GM19025 (cell line): ENCODE results near the gene MRFAP1L1.
"Not testable (repeated sequence)": the region's sequence is repeated elsewhere in the genome, so short reads cannot be mapped to it uniquely, and the experiment has no call there.

Source experiments
- ATAC-seq: cut with Tn5 transposase; IDR thresholded peaks from one replicate; pipeline ENCODE4 v1.9.1; 2021; ENCODE audit warnings: mild to moderate bottlenecking, low read depth, moderate library complexity; ENCODE audit not compliant: unreplicated experiment

Gene MRFAP1L1

DNA sequence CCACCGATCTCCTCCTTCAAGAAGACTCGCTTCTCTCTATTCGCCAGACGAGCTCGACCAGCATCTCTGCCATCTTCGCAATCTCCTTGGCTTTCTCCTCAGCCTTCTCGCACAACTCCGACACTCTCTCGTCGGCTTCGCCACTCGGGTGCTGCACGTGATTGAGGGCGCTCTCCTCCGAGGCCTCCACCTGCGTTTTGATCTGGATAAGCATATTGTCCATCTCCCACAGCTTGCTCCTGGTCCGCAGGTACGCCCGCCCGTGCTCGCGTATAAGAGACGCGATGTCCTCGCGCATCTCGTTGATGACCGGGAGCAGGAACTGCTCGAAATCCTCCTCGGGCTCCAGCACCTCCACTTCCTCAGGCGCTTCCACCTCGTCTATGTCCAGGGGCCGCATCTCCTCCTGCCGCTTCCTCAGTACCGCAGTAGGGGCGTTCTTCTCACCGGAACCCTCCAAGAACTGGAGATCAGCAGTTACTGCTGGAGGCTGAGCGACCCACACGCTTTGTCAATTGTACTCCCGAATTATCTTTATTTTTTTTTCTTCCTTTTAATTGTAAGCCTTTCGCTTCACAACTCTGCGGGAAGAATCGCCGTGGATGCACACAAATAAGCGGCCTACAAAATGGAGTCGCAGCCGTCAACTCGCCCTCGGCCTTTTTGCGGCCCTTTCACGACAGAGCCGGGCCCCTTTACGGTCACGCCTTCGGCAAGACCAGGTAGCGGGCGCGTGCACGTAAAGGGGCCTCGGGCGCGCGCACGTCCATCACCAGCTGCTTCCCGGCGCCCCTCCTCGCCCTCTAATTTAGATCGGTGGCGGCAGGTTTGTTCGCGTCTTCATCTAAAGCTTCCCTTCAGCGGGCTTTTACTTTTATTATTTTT, at the start of gene MRFAP1L1:
MRFAP1L1 (minus strand) TSS at position 636 of the 885 bp plus-strand sequence; CDS start at position 400, 236 bp downstream.
- ATAC-seq, result peak; percentile 70

DNA sequence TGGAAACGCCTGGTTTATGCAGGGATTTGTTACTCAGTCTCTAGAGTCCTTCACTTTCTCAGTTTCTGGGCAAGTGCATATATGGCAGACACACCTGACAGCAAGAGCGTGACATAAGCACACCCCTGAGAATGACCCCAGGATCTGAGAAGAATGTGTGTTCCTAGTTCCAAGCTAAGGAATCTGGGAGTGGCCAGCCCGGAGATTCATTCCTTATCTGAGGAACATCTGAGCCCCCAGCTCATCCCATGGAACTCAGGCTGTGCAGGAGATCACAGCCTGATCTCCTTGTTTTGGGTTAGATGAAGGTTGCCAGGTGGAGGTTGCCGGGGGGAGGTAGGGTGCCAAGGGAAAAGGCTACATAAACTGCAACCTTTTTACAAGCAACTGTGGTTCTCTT, 49.1 kb upstream of the MRFAP1L1 start:
- no peak for ATAC-seq

DNA sequence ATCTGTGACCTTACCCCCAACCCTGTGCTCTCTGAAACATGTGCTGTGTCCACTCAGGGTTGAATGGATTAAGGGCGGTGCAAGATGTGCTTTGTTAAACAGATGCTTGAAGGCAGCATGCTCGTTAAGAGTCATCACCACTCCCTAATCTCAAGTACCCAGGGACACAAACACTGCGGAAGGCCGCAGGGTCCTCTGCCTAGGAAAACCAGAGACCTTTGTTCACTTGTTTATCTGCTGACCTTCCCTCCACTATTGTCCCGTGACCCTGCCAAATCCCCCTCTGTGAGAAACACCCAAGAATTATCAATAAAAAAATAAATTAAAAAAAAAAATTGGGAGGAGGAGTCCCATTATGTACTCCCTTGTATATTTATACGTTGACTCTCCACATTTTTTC, 46.7 kb upstream of the MRFAP1L1 start:
- not testable (repeated sequence) for ATAC-seq

- no peak for ATAC-seq
Observed at GRCh38 chr4:6755088-6755753, 45.6 kb upstream of the MRFAP1L1 start.

DNA sequence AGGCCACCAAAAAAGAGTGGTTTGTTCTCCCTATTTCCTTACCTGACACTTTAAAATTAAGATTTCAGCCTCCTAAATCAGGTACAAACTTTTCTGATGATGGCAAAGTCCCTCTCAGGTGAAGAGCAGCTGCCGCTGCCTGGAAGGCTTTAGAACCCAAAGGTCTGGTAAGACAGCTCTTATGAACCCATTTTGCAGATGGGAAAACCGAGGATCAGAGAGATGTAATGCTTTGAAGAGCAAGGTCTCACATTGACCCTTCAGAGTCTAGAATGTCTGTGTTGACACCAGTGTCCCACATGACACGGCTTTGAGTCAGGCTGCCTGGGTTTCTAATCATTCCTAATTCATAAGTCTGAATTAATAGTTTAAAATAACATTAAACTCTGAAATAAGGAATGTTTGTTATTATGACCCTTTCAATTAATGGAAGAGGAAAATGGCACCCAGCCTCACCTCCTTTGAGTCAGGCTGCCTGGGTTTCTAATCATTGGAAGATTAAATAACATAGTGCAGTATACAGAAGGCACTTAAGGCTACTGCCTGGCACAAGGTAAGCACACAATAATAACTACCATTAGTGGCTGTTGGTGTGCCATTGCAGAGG, 44.9 kb upstream of the MRFAP1L1 start:
- no peak for ATAC-seq

- no peak for ATAC-seq
Observed at GRCh38 chr4:6753891-6754290, 44.2 kb upstream of the MRFAP1L1 start.

DNA sequence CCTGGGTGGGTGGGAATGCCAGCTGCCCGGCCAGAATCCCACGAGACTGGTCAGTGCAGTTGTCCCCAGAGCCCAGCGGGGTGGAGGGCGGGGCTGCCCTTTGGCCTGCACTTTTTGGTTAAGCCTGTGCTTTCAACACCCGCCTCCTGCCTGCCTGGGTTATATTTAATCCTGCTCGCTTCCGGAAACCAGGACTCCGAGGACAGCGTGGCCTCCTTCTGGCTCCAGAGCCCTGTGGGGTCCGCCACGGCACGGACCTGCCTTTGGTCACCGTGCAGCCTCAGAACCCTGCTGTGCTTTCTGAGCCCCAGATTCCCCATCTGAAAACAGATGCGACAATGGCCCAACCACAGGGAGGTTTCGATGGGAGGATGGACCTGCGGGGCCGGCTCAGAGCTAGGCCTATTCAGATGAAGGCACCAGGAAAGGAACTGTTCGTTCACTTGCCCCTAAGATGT, 43.5 kb upstream of the MRFAP1L1 start:
- ATAC-seq, result no peak

DNA sequence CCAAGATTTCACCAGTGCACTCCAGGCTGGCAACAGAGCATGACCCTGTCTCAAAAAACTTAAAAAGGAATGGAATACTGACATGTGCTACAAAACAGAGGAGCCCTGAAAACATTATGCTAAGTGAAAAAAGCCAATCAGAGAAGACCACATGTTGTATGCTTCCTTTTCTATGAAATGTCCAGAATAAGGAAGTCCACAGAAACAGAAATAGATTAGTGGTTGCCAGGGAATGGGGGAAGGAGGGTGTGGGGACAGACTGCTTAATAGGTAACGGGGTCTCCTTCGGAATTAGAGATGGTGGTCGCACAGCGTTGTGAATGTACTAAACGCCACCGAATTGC, 42.8 kb upstream of the MRFAP1L1 start:
- ATAC-seq, result no peak

- ATAC-seq, result no peak
Observed at GRCh38 chr4:6751611-6752485, 42.2 kb upstream of the MRFAP1L1 start.

GRCh38 chr4:6750286-6751221, 40.9 kb upstream of the MRFAP1L1 start:
- no peak for ATAC-seq

- ATAC-seq, result no peak
Observed at GRCh38 chr4:6749340-6750171, 39.9 kb upstream of the MRFAP1L1 start.

DNA sequence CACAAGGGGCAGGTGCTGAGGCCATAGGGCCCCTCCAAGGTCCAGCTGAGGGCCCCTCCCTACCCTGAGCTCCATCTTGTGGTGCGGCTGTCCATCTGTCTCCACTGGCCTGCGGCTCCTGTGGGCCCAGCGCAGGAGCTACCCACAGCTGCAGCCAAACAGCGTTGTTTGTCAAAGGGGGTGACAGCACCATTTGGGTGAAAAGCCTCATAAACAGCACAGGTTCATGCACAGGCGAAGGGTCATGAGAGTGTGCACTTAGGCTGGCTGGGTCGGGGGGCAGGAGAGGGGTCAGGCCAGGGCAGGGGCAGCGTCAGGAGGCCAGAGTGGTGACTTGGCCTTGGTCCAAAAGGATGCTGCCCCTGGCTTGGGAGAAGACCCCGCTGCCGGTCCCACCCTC, 38.6 kb upstream of the MRFAP1L1 start:
- ATAC-seq, result no peak

GRCh38 chr4:6747294-6748051, 37.8 kb upstream of the MRFAP1L1 start:
- no peak for ATAC-seq

DNA sequence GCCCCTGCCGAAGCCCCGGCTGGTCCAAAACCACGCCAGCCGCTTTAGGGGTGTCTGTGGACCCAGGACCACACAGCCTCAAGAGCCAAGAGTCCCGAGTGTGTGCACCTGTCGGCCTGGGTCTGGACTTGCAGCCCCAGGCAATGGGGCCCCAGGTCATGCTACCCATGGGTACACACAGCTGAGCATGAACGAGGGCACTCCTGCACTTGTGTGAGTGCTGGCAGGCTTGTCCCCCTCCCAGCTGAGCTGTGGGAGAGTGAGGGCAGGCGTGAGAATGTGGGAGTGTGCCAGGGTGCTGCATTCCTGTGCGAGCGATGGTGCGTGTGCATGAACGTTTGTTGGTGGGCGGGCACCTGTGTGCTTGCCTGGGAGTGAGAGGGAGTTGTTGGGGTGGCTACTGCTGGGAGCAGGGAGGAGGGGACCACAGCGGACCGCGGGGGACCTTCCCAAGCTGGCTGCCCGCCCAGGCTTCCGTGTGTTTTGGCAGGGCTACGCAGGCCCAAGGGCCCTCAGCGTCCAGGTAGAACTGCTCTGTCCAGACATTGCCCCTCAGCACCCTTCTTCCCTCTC, 37.1 kb upstream of the MRFAP1L1 start:
- ATAC-seq, result no peak

GRCh38 chr4:6742989-6743388, 33.3 kb upstream of the MRFAP1L1 start:
- no peak for ATAC-seq

- ATAC-seq, result no peak
Observed at GRCh38 chr4:6742507-6742906, 32.8 kb upstream of the MRFAP1L1 start.

GRCh38 chr4:6740347-6740746, 30.7 kb upstream of the MRFAP1L1 start:
- no peak for ATAC-seq
